K562 (cell line): ENCODE data around the gene AFAP1. TPM values are rescaled to one million over a fixed set of nuclear protein-coding genes. Genes with fewer than 3 reads are reported as not detected.

ENCODE experiments used
- ATAC-seq: fragments of 200-7000 bp; cut with Tn5 transposase; 3 replicates; pipeline ENCODE4 v1.9.1; 2020; ENCODE audit warnings: moderate library complexity
- BruUV-seq: library from RNA; stranded (reverse); fragments of 400-500 nt; replicated peaks from 2 replicates; lab custom pipeline; 2021; lab: Mats Ljungman, UMichigan
- CTCF ChIA-PET: fragments of 300-600 bp; formaldehyde crosslinking; extraction: SDS; loops from one replicate; lab custom pipeline; 2021; ENCODE audit warnings: low intra/inter-chr PET ratio; lab: Yijun Ruan, JAX
- POLR2A ChIA-PET: fragments of 300-600, 350-650 bp; sonication (Branson Sonifier 250); formaldehyde crosslinking; extraction: SDS; loops from one replicate; lab custom pipeline; 2021; ENCODE audit warnings: antibody characterized with exemption, inconsistent platforms; lab: Yijun Ruan, JAX
- DNase-seq, 4 experiments: peaks; one replicate each; pipeline versions ENCODE4 v3.0.0 to v3.0.0-alpha.2; 2011 to 2018; ENCODE audit warnings: low spot score in 3 of 4, mixed read lengths in 3 of 4; ENCODE audit errors: extremely low read depth in 1 of 4
- FAIRE-seq: peaks from 2 replicates; lab custom pipeline; 2011; peaks lifted over from hg19 to GRCh38; lab: Jason Lieb, UNC
- H2AFZ ChIP-seq: 2 replicates; pipeline ENCODE4 v1.6.0; 2011; ENCODE audit warnings: low read depth, low read length, control low read depth, inconsistent platforms
- H3K27ac ChIP-seq: fragments of 200-600 bp; 3 replicates; pipeline ENCODE4 v1.8.0; 2011; ENCODE audit warnings: low read depth, mild to moderate bottlenecking, control low read depth, inconsistent platforms, low read length, moderate library complexity, mixed read lengths; ENCODE audit errors: extremely low read depth
- H3K27me3 ChIP-seq, 2 experiments: fragments of 300-600 bp in 1 of 2; 2 replicates in 1 of 2; 3 replicates in 1 of 2; pipeline versions ENCODE4 v1.6.0 to v1.8.0; 2011; ENCODE audit warnings: inconsistent platforms in 2 of 2, low read length in 2 of 2, mild to moderate bottlenecking in 1 of 2, mixed read lengths in 1 of 2, moderate library complexity in 1 of 2; ENCODE audit not compliant: control insufficient read depth in 2 of 2, insufficient read depth in 2 of 2
- H3K36me3 ChIP-seq: fragments of 300-600 bp; 3 replicates; pipeline ENCODE4 v1.8.0; 2011; ENCODE audit warnings: mild to moderate bottlenecking, low read length, inconsistent platforms; ENCODE audit not compliant: control insufficient read depth, insufficient read depth
- H3K4me1 ChIP-seq, 2 experiments: fragments of 200-600 bp in 1 of 2; replicated peaks in 1 of 2; 2 replicates in 1 of 2; 3 replicates in 1 of 2; pipeline versions ENCODE4 v1.5.1 to v1.8.0; 2011; ENCODE audit warnings: inconsistent platforms in 2 of 2, low read length in 2 of 2, mild to moderate bottlenecking in 1 of 2, mixed read lengths in 1 of 2, moderate library complexity in 1 of 2; ENCODE audit not compliant: control insufficient read depth in 2 of 2, insufficient read depth in 2 of 2
- H3K4me2 ChIP-seq: 2 replicates; pipeline ENCODE4 v1.6.1; 2011; ENCODE audit warnings: low read length, control low read depth, inconsistent platforms, mixed read lengths; ENCODE audit not compliant: insufficient read depth
- H3K4me3 ChIP-seq: fragments of 200-600 bp; sonication (generic), shearing (Covaris generic); 2 replicates; pipeline ENCODE4 v1.5.1; 2016; ENCODE audit warnings: control low read depth, inconsistent platforms
- H3K79me2 ChIP-seq: fragments of 200-600 bp; 3 replicates; pipeline ENCODE4 v1.8.0; 2011; ENCODE audit warnings: low read length, inconsistent platforms; ENCODE audit not compliant: control insufficient read depth, insufficient read depth
- H3K9ac ChIP-seq, 2 experiments: 2 replicates each; pipeline versions ENCODE4 v1.6.0 to v1.6.1; 2011; ENCODE audit warnings: low read depth in 2 of 2, low read length in 2 of 2, control low read depth in 1 of 2, inconsistent platforms in 1 of 2, mild to moderate bottlenecking in 1 of 2, mixed read lengths in 1 of 2; ENCODE audit not compliant: insufficient read depth in 1 of 2
- H3K9me1 ChIP-seq: one replicate; pipeline ENCODE4 v1.6.0; 2011; ENCODE audit warnings: inconsistent platforms, mild to moderate bottlenecking, low read length, moderate library complexity; ENCODE audit not compliant: control insufficient read depth, insufficient read depth
- H3K9me3 ChIP-seq: replicated peaks from 2 replicates; pipeline ENCODE4 v1.5.1; 2011; ENCODE audit warnings: low read depth, low read length, inconsistent platforms; ENCODE audit not compliant: control insufficient read depth, insufficient read depth
- H4K20me1 ChIP-seq: replicated peaks from 2 replicates; pipeline ENCODE4 v1.6.1; 2011; ENCODE audit warnings: low read length, inconsistent platforms, mixed read lengths; ENCODE audit not compliant: control insufficient read depth, insufficient read depth
- MAZ ChIP-seq, 2 experiments: fragments of 450-650 bp in 1 of 2; sonication (generic) in 1 of 2; formaldehyde crosslinking; IDR thresholded peaks in 1 of 2; conservative IDR thresholded peaks in 1 of 2; 2 replicates each; pipeline versions ENCODE4 v1.4.0 to v1.5.0; 2020; ENCODE audit warnings: mild to moderate bottlenecking in 1 of 2, missing genetic modification reagents in 1 of 2
- MBD2 ChIP-seq: sonication (generic); IDR thresholded peaks from 2 replicates; pipeline ENCODE4 v1.6.1; 2016; ENCODE audit warnings: low read depth, borderline replicate concordance
- NR1H2 ChIP-seq: sonication (generic); formaldehyde crosslinking; IDR thresholded peaks from 2 replicates; pipeline ENCODE4 v1.4.0; 2020; ENCODE audit warnings: mild to moderate bottlenecking, missing genetic modification reagents
- SETDB1 ChIP-seq: IDR thresholded peaks from one replicate; pipeline ENCODE4 v1.6.1; 2012; ENCODE audit warnings: low read length, control low read depth, inconsistent platforms
- SREBF2 ChIP-seq: sonication (generic); formaldehyde crosslinking; IDR thresholded peaks from 2 replicates; pipeline ENCODE4 v1.4.0; 2020; ENCODE audit warnings: mild to moderate bottlenecking, missing genetic modification reagents
- ZNF232 ChIP-seq: sonication (generic); formaldehyde crosslinking; IDR thresholded peaks from 2 replicates; pipeline ENCODE4 v1.8.0; 2022; ENCODE audit warnings: mild to moderate bottlenecking, missing genetic modification reagents
- ZNF507 ChIP-seq: conservative IDR thresholded peaks from 2 replicates; pipeline ENCODE4 v1.6.1; 2017; ENCODE audit warnings: missing genetic modification characterization, missing compliant biosample characterization
- ZNF707 ChIP-seq: fragments of 250-450 bp; sonication (Bioruptor Pico); conservative IDR thresholded peaks from 2 replicates; pipeline ENCODE4 v1.8.0; 2022; ENCODE audit warnings: inconsistent platforms, mild to moderate bottlenecking, moderate library complexity
- WGBS: fragments of 100-300 bp; shearing (Covaris generic); methylation state at CpG from one replicate; pipeline ENCODE4 v1.1.6; 2016; ENCODE audit warnings: low coverage, mixed read lengths; ENCODE audit not compliant: insufficient coverage; ENCODE audit errors: missing lambda C conversion rate; 5-methylcytosine and 5-hydroxymethylcytosine counted together
- in situ Hi-C: fragments of 300-500 bp; cut with MboI; formaldehyde crosslinking; loops from 4 replicates; pipeline ENCODE4 v1.15.0; 2018; ENCODE audit warnings: inconsistent platforms, mixed read lengths
- intact Hi-C: fragments of 100-400 bp; cut with micrococcal nuclease; formaldehyde crosslinking; loops from 2 replicates; pipeline ENCODE4 v1.14.2; 2022
- polyA plus RNA-seq, 8 experiments: library from polyadenylated mRNA; depleted of rRNA in 4 of 8; stranded (reverse) in 5 of 8; unstranded in 3 of 8; fragments of >200 nt; fragmentation: Nextera tagmentation in 2 of 8; fragmentation: Illumina TruSeq in 1 of 8; extraction: Ambion mirVana in 2 of 8; extraction: Trizol in 1 of 8; gene quantifications; 2 replicates each; pipeline versions ENCODE4 v1.2.1 to v1.2.3, GENCODE V29; 2011 to 2014; ENCODE audit warnings: inconsistent platforms in 1 of 8, missing spikeins in 1 of 8
- total RNA-seq, 7 experiments: library from RNA; depleted of rRNA in 6 of 7; stranded (reverse); fragments of >200 nt in 6 of 7; fragmentation: Illumina TruSeq in 2 of 7; extraction: Trizol in 2 of 7; gene quantifications; 2 replicates each; pipeline versions ENCODE4 v1.2.1 to v1.2.3, GENCODE V29; 2011 to 2021; ENCODE audit warnings: low replicate concordance in 1 of 7
- TF ChIP-seq, protein P1 (sequence below), 2 experiments: fragments of 450-650 bp in 1 of 2; IDR thresholded peaks; 2 replicates each; pipeline ENCODE4 v1.6.1; 2011 to 2017; ENCODE audit warnings: low read depth in 2 of 2, antibody characterized with exemption in 1 of 2, borderline replicate concordance in 1 of 2, low read length in 1 of 2, mild to moderate bottlenecking in 1 of 2, mixed read lengths in 1 of 2; ENCODE audit not compliant: control insufficient read depth in 1 of 2
- TF ChIP-seq, protein P2 (sequence below): fragments of 250-450 bp; sonication (Bioruptor Pico); IDR thresholded peaks from 2 replicates; pipeline ENCODE4 v1.5.0; 2021; ENCODE audit warnings: mild to moderate bottlenecking, moderate library complexity
- TF ChIP-seq, protein P3 (sequence below): fragments of 200-800 bp; sonication (Bioruptor generic); IDR thresholded peaks from 2 replicates; pipeline ENCODE4 v1.6.1; 2016; ENCODE audit warnings: missing genetic modification characterization, missing compliant biosample characterization

AFAP1 gene
- total and polyA plus RNA-seq, 9 of the 15 experiments (the other 6 are each of a cell fraction or from before 2014, with no cell fraction given) = 0.07 to 0.42 (median 0.12) TPM; not detected in 1

DNA sequence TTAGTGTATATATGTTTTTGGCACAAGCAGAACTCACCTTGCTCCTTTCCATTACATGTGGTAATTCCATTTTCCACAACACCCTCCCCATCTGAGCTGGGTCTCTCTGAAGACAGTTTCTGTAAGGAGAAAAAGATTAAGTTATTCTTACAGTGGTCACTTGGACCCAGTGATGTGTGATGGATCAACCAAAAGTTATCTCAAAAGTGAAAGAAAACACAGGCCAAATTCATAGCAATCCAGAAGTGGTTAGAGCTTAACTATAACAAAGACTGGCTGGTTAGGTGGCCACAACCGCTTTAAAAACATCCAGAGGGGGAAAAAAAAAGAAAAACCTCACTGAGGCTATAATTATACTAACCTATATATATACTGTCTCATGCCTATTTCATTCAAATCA is 123.7 kb downstream of the AFAP1 start:
- Histone ChIP-seq H3K9me1 (no peaks in the 10 kb centered on the region), H3K36me3 (no peaks in the 10 kb centered on the region), H3K9me3 (no peaks in the 10 kb centered on the region), H4K20me1 (no peaks in the 10 kb centered on the region; the same call in 1 of the 2 replicates), H3K4me3 (no peak overlapping the region), H3K79me2 (no peaks in the 10 kb centered on the region), H3K27me3 (peaks cover 34 to 63% of the 10 kb centered on the region in 2 experiments), H3K4me1 (no peaks in the 10 kb centered on the region), H3K27ac (no peak overlapping the region), H3K4me2 (no peak overlapping the region), H3K9ac (no peak overlapping the region), H2AFZ (no peak overlapping the region)
- CTCF ChIA-PET = no interaction called here
- FAIRE-seq (no peak), DNase-seq (no peak), ATAC-seq (no peak)
- POLR2A ChIA-PET = no interaction called here
- no TSS peak for BruUV-seq
- in situ Hi-C loops (no loop called here), intact Hi-C loops (no loop called here)
- WGBS = 0% methylated on average over 1 of the region's 1 CpG
- no peak for TF ChIP-seq ZNF707 (CRISPR knock-in tag)
- TF ChIP-seq NR1H2 (CRISPR knock-in tag) = no peak
- TF ChIP-seq ZNF507 (tag) = no peak
- no peak for TF ChIP-seq ZNF232 (CRISPR knock-in tag)
- TF ChIP-seq, protein P1, sequence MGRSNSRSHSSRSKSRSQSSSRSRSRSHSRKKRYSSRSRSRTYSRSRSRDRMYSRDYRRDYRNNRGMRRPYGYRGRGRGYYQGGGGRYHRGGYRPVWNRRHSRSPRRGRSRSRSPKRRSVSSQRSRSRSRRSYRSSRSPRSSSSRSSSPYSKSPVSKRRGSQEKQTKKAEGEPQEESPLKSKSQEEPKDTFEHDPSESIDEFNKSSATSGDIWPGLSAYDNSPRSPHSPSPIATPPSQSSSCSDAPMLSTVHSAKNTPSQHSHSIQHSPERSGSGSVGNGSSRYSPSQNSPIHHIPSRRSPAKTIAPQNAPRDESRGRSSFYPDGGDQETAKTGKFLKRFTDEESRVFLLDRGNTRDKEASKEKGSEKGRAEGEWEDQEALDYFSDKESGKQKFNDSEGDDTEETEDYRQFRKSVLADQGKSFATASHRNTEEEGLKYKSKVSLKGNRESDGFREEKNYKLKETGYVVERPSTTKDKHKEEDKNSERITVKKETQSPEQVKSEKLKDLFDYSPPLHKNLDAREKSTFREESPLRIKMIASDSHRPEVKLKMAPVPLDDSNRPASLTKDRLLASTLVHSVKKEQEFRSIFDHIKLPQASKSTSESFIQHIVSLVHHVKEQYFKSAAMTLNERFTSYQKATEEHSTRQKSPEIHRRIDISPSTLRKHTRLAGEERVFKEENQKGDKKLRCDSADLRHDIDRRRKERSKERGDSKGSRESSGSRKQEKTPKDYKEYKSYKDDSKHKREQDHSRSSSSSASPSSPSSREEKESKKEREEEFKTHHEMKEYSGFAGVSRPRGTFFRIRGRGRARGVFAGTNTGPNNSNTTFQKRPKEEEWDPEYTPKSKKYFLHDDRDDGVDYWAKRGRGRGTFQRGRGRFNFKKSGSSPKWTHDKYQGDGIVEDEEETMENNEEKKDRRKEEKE (IDR thresholded peaks at IDR 0.05; ENCODE audit: borderline replicate concordance in 1 of 2, control insufficient read depth in 1 of 2, low read depth in 2 of 2, low read length in 1 of 2) = no peak
- no peak for TF ChIP-seq SETDB1
- no peak for TF ChIP-seq MAZ (CRISPR knock-in tag; conservative IDR thresholded peaks at IDR 0.05 in 1 of 2, IDR thresholded peaks at IDR 0.05 in 1 of 2)
- TF ChIP-seq, protein P2, sequence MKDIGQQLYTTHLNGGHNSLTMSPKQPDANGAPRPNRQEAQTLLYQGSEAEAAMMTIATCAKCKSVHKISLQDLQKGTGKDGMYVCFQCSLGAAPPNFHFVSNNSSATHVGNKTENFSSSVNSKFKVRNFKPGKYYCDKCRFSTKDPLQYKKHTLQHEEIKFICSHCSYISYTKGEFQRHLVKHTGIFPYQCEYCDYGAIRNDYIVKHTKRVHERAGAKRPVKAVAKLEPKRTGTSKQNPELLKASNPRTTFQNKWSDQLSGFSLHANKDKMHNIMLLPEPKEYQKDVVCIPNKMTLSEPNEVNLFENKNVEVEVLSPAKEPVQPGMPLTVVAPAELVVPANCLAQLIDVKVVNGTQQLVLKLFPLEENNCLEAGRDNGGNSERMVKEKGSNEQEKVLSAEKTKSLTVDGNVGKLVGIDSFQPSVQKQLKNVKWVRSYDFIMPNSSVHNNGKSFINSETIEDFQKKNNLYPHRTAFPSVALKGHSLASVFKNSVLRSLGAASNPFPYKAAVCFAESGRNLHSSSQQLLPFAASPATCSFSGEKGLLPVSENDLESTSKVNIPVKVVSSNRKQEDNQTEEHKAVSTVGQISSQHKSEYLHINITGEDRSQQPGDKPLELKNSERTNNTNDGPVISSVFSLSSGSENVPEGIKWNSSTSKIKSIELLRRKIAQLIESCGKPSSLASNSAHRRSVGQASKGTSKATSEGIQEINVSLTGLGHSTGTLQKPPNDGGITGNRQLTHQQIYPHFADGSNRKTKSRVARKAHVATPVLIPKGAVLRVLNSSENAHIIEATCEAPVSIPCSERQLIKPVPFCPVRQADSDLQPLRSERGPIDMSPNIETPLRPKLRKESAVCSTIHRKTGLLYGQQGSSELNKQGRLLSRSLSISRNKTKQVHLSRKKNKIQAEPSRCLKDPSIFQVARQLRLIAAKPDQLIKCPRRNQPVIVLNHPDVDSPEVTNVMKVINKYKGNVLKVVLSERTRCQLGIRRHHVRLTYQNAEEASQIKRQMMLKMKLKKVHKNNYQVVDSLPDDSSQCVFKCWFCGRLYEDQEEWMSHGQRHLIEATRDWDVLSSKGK (CRISPR knock-in tag) = no peak
- no peak for TF ChIP-seq MBD2
- TF ChIP-seq SREBF2 (CRISPR knock-in tag) = no peak
- TF ChIP-seq, protein P3, sequence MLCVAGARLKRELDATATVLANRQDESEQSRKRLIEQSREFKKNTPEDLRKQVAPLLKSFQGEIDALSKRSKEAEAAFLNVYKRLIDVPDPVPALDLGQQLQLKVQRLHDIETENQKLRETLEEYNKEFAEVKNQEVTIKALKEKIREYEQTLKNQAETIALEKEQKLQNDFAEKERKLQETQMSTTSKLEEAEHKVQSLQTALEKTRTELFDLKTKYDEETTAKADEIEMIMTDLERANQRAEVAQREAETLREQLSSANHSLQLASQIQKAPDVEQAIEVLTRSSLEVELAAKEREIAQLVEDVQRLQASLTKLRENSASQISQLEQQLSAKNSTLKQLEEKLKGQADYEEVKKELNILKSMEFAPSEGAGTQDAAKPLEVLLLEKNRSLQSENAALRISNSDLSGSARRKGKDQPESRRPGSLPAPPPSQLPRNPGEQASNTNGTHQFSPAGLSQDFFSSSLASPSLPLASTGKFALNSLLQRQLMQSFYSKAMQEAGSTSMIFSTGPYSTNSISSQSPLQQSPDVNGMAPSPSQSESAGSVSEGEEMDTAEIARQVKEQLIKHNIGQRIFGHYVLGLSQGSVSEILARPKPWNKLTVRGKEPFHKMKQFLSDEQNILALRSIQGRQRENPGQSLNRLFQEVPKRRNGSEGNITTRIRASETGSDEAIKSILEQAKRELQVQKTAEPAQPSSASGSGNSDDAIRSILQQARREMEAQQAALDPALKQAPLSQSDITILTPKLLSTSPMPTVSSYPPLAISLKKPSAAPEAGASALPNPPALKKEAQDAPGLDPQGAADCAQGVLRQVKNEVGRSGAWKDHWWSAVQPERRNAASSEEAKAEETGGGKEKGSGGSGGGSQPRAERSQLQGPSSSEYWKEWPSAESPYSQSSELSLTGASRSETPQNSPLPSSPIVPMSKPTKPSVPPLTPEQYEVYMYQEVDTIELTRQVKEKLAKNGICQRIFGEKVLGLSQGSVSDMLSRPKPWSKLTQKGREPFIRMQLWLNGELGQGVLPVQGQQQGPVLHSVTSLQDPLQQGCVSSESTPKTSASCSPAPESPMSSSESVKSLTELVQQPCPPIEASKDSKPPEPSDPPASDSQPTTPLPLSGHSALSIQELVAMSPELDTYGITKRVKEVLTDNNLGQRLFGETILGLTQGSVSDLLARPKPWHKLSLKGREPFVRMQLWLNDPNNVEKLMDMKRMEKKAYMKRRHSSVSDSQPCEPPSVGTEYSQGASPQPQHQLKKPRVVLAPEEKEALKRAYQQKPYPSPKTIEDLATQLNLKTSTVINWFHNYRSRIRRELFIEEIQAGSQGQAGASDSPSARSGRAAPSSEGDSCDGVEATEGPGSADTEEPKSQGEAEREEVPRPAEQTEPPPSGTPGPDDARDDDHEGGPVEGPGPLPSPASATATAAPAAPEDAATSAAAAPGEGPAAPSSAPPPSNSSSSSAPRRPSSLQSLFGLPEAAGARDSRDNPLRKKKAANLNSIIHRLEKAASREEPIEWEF (CRISPR knock-in tag) = no peak
